PFSK-1 (cell line): ENCODE results near the gene SLC12A3.

Experiments used
- POLR2AphosphoS5 ChIP-seq: IDR thresholded peaks from 2 replicates; pipeline ENCODE4 v1.6.1; 2012; ENCODE audit warnings: low read depth, mild to moderate bottlenecking, control low read depth, low read length, moderate library complexity
- TF ChIP-seq, protein P1 (sequence below), 2 experiments: IDR thresholded peaks; 2 replicates each; pipeline versions ENCODE4 v1.6.1 to v1.8.0; 2011 to 2012; ENCODE audit warnings: low read depth in 2 of 2, low read length in 2 of 2, control low read depth in 1 of 2, inconsistent platforms in 1 of 2, mild to moderate bottlenecking in 1 of 2, moderate library complexity in 1 of 2; ENCODE audit not compliant: insufficient read depth in 1 of 2

DNA sequence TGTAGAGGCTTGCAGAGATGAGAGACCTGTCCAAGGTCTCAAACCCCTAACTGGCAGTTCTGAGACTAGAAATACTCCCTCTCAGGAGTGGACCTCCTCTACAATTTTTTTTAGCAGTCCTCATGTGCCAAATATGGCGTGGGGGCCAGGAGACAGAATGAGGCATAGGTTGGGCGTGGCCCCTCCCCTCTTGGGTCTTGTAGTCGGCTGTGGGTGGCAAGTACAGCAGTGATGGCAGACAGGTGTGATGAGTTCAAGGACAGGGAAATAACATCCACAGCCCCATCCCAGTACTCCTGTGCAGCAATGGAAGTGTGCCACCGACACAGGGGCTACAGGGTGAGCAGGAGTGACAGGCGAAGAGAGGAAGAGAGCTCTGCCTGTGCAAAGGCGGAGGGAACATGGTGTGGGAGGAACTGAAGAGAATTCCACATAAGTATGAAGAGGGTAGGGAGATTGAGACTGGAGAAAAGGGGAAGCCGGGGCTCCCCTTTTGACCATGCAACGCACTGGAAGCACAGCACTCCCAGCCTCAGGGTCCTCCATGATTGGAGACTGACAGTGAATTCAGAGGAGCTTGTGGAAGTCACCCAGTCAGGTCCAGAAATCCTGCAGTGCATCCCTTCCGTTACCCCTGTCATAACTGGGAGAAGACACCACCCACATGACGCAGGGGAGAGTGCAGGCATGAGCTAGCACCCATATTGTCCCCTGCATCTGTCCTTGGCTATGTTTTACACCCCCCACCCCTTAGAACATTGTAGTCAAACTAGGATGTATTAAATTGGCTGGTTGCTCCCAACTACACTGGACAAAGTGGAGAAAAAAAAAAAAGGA lies 82.0 kb downstream of the SLC12A3 start:
- TF ChIP-seq POLR2AphosphoS5: no peak
- TF ChIP-seq, protein P1, sequence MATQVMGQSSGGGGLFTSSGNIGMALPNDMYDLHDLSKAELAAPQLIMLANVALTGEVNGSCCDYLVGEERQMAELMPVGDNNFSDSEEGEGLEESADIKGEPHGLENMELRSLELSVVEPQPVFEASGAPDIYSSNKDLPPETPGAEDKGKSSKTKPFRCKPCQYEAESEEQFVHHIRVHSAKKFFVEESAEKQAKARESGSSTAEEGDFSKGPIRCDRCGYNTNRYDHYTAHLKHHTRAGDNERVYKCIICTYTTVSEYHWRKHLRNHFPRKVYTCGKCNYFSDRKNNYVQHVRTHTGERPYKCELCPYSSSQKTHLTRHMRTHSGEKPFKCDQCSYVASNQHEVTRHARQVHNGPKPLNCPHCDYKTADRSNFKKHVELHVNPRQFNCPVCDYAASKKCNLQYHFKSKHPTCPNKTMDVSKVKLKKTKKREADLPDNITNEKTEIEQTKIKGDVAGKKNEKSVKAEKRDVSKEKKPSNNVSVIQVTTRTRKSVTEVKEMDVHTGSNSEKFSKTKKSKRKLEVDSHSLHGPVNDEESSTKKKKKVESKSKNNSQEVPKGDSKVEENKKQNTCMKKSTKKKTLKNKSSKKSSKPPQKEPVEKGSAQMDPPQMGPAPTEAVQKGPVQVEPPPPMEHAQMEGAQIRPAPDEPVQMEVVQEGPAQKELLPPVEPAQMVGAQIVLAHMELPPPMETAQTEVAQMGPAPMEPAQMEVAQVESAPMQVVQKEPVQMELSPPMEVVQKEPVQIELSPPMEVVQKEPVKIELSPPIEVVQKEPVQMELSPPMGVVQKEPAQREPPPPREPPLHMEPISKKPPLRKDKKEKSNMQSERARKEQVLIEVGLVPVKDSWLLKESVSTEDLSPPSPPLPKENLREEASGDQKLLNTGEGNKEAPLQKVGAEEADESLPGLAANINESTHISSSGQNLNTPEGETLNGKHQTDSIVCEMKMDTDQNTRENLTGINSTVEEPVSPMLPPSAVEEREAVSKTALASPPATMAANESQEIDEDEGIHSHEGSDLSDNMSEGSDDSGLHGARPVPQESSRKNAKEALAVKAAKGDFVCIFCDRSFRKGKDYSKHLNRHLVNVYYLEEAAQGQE (IDR thresholded peaks at IDR 0.05; ENCODE audit: insufficient read depth in 1 of 2, low read depth in 2 of 2, low read length in 2 of 2): no peak
